HG03565 (cell line): Measurements from ENCODE around the gene DENND1B.

ENCODE experiments used
- ATAC-seq: cut with Tn5 transposase; IDR thresholded peaks from one replicate; pipeline ENCODE4 v1.9.1; 2021; ENCODE audit warnings: mild to moderate bottlenecking, moderate library complexity; ENCODE audit not compliant: unreplicated experiment

DENND1B gene

DNA sequence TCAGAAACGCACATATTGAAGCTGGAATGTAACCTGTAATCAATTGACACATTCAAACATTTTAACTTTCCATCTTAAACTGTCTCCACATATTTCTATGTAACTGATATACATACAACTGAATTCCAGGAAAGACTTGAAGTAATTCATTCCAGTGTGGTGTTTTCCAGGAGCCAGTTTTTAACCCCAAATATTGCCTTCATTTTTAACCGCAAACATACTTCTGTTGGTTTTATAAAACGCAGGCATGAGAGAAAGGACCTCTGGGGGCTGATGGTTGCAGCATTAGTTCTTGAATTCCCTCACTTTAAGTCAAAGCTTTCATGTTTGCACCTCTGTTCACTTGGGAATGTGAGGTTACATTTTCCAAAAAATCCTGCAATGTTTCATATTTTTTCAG is 303.1 kb downstream of the DENND1B start:
- ATAC-seq: no peak

GRCh38 chr1:197471248-197471985 is 303.9 kb downstream of the DENND1B start:
- ATAC-seq: no peak

GRCh38 chr1:197470330-197470729 is 304.9 kb downstream of the DENND1B start:
- no peak for ATAC-seq

GRCh38 chr1:197469620-197470210 is 305.6 kb downstream of the DENND1B start:
- ATAC-seq: no peak

- ATAC-seq: no peak
Observed at GRCh38 chr1:197468543-197469175, 306.6 kb downstream of the DENND1B start.

- ATAC-seq: no peak
Observed at GRCh38 chr1:197467881-197468280, 307.4 kb downstream of the DENND1B start.

DNA sequence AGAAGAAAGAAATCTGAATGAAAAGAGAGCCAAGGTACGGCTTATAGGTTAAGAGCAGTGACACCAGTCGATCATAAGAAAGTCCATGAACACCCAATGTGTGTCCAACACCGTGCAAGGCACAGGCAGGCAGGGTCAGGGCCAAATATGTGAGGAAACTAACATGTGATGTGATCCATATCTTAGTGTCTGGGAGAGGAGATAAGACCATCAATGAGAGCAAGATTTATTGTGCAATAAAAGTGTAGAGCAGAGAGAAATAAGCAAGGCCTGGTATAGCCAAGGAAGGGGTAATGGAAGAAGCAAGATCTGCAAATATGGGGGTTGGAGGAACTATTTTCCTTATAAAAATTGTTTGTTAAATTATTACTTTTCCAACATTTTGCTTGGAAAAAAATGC is 308.5 kb downstream of the DENND1B start:
- ATAC-seq: no peak

DNA sequence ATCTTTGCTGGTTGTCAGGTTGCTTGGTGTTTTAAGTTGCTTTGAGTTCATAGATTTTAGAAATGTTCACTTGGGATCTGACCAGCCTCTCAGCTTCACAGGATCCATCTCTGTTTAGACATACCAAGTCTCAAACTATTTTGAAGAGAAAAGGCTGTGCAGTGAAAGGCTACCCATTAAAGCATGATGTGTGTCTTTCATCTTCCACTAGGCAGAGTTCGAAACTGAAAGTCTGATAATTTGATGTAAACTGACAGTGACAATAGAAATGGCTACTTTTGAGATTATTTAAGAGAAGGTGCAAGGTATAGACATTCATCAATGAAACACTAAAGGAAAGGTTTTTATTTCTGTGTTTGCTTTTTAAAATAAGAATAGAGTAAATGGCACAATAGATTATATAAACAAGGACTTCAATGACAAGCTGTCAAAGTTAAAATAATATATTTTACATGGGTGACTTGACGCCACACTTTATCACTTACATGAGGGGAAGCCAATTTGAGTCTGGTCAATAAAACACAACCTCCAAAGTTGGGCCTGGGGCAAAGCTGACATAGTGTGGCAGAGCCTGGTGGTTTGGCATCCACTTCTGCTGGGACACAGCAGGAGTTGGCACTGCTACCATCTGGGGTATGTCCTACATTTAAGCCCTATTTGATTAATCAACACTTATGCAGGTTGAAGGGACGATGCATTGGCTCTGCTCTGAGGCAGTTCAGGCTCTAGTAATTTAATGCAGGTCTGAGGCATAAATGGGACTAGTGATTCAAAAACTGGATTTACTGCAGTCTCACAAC is 309.6 kb downstream of the DENND1B start:
- no peak for ATAC-seq

DNA sequence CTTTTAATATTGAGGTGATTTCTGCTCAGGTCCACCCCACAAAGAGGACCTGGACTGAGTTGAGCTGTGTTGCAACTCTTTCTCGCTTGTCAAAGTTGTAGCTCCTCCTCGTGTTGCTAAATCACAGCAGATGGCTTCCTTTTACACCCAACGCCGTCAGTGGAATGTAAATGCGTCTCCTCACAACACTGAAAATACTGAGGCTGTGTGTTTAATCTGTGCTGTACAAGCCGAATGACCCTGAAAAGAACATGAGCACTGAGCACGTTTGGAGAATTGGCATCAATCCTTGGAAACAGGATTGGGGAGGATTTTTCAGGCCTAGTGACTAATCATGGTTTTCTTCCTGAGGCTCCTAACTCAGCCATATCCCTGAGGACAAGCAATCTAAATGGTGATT is 311.2 kb downstream of the DENND1B start:
- no peak for ATAC-seq

- ATAC-seq: no peak
Observed at GRCh38 chr1:197463142-197463541, 312.1 kb downstream of the DENND1B start.

- ATAC-seq: no peak
Observed at GRCh38 chr1:197462539-197462938, 312.7 kb downstream of the DENND1B start.
